ENCODE results near the gene ANKRD16.

- peak in 3 of 4 donors; percentile 59 to 92 (median 78) for TF ChIP-seq POLR2A (IDR thresholded peaks at IDR 0.05)
- TF ChIP-seq, protein P1, sequence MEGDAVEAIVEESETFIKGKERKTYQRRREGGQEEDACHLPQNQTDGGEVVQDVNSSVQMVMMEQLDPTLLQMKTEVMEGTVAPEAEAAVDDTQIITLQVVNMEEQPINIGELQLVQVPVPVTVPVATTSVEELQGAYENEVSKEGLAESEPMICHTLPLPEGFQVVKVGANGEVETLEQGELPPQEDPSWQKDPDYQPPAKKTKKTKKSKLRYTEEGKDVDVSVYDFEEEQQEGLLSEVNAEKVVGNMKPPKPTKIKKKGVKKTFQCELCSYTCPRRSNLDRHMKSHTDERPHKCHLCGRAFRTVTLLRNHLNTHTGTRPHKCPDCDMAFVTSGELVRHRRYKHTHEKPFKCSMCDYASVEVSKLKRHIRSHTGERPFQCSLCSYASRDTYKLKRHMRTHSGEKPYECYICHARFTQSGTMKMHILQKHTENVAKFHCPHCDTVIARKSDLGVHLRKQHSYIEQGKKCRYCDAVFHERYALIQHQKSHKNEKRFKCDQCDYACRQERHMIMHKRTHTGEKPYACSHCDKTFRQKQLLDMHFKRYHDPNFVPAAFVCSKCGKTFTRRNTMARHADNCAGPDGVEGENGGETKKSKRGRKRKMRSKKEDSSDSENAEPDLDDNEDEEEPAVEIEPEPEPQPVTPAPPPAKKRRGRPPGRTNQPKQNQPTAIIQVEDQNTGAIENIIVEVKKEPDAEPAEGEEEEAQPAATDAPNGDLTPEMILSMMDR (IDR thresholded peaks at IDR 0.05) = peak in 3 of 6 experiments; percentile 23 to 31 (median 26)
- peak in 1 of 4 donors; percentile 6 for TF ChIP-seq EP300 (IDR thresholded peaks at IDR 0.05)
Observed at GRCh38 chr10:5813341-5814109, 76.2 kb downstream of the ANKRD16 start, which contains the start of gene GDI2.

Measured in upper lobe of left lung (tissue), 4 donors.